GM21786 (cell line): ENCODE data around the gene RABAC1.
A peak's percentile ranks its signal among the peaks of the same experiment; 100 is the strongest.
"Not testable (repeated sequence)": the region's sequence is repeated elsewhere in the genome, so short reads cannot be mapped to it uniquely, and the experiment has no call there.

Experiments
- ATAC-seq: cut with Tn5 transposase; IDR thresholded peaks from one replicate; pipeline ENCODE4 v1.9.1; 2021; ENCODE audit not compliant: unreplicated experiment

Gene RABAC1

GRCh38 chr19:41959056-41960053, at the start of gene RABAC1:
TSS of gene RABAC1 (minus strand) at chr19:41959321. CDS start at chr19:41959292, 29 bp downstream.
- ATAC-seq, result peak; percentile 89

DNA sequence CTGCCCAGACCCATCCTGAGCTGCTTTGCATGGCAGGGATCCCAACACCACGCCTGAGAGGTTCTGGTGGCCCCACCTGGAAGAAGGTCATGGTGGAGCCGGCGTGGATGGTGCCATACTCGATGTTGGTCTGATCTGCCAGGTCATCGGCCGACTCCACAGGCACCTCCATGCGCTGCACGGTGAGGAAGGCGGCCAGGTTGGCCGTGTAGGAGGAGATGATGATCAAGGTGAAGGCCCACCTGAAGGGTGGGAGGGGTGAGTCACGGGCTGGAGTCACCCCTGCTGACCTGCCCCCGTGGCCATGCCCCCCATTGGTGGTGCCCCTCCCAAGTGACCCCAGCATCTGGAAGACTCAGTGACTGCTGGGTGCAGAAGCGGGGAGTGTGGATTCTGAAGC, 47.4 kb upstream of the RABAC1 start:
- ATAC-seq, result no peak

GRCh38 chr19:42005504-42005903, 46.4 kb upstream of the RABAC1 start:
- ATAC-seq, result no peak

DNA sequence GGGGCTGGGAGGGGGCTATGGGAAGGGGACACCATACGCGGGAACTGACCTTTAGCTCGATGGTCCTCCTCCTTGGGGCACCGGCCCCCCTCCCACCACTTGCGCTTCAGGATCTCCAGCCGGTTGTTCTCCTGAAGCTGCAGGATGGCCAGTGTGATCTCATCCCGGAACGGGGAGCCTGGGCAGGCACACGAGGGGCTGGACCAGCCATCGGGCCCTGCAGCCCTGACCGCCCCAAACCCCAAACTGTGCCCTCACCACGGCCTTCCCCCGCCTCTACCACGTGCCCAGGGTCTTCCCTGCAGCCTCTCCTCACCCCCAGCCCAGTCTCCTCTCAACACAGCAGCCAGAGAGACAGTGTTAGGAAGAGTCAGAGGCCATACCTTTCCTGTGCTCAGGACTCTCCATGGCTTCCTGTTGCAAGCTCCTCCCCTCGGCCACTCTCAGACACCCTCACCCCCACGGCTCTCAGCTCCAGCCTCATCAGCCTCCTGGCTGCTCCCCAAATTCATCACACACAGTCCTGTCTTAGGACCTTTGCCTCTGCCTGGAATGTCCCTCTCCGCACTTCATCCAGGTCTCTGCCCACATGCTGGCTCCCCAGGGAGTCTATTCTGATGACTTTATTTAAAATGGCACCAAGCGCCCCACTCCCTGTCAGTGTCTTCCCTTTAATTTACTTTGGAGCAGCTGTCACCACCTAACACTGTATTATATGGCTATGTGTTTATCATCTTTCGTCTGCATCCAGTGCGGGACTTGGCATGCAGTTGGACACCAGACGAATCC, 44.6 kb upstream of the RABAC1 start:
- no peak for ATAC-seq

- no peak for ATAC-seq
Observed at GRCh38 chr19:41999878-42000208, 40.7 kb upstream of the RABAC1 start.

GRCh38 chr19:41999071-41999877, 40.2 kb upstream of the RABAC1 start:
- no peak for ATAC-seq

DNA sequence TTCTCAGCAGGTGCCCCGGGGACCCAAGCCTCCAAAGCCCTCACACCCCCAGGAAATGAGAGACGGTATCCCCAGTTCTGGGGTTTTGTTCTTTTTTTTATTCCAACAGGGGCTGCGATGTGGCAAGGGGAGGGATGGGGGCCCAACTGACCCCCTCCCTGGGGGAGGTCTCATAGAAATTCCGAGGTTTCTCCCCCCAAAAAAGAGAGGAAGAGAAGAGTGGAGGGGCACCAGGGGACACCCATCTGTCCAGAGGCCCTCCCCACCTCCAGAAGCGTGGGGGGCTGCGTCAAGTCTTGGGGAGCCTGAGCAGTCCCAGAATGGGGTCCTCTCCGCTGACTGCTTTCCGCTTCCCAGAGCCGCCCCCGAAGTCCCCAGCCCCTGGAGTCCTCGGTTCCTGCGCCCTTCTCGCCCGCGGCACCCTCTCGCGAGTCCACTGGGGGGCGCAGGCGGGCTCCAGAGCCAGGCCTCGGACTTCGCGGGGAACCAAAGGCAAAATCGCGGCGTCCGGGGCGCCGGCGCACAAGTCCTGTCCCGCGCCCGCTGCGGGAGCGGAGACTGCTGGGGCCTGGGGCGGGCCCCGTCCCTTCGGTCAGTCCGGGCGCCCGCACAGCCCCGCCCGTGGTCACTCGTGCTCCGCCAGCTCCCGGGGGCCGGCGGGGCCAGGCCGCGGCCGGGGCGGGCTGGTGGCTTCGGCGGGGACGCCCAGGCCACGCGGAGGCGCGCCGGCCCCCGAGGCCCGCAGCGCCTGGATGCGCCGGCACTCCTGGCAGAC, 39.3 kb upstream of the RABAC1 start:
- ATAC-seq, result no peak

DNA sequence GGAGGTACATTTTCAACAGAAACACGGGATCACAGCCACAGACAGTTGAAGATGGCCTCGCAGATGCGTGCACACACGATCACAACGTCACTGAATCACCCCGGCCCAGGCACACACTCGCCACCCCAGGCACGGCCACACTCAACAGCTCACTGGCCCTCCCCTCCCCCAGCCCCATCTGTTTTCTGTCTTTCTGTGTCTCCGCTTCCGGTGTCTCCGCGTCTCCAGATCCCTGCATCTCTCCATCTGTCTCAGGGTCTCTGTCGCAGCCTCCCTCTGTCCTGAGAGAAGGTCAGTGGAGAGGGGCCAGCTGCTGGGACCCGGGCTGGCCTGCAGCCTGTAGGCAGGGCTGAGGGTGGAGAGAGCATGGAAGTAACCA, 38.7 kb upstream of the RABAC1 start:
- ATAC-seq, result no peak

DNA sequence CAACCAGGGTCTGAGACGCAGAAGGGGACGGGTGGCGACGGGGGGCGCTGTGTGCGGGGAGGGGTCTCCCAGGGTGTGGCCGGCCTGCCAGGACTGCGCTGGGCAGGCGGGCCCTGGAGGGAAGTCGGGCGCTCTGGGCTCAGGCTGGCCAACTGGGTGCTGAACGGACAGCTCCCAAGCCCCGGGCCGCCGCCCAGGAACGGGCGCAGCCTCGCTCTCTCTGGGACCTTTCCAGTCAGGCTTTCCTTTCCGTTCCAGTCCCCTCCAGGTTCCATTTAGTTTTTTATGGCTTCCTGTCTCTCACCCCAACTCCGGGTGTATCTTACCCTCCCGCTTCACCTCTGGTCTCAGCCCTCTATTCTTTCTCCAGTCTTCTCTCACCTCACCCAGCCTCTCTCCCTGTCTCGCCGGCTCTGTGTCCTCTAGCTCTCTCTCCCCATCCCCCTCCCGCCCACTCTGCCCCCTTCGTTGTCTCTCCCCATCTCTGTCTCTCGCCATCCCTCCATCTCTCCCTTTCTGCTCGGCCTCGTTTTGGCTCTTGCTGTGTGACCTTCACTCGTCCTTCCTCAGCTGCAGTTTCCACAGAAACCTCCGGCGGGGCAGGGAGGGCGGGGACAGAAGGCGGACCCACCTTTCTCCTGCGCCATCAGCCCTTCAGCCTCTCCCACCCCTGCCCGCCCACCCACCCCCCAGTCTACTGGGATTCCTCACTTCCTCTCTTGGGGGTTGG, 38.2 kb upstream of the RABAC1 start:
- ATAC-seq, result no peak

GRCh38 chr19:41995959-41996797, 37.1 kb upstream of the RABAC1 start:
- ATAC-seq, result no peak

- no peak for ATAC-seq
Observed at GRCh38 chr19:41994994-41995958, 36.2 kb upstream of the RABAC1 start.

GRCh38 chr19:41994521-41994971, 35.4 kb upstream of the RABAC1 start:
- ATAC-seq, result no peak

- ATAC-seq, result no peak
Observed at GRCh38 chr19:41993612-41994483, 34.7 kb upstream of the RABAC1 start, which contains the start of gene ATP1A3. TSS of gene ATP1A3 (minus strand) at chr19:41994230. CDS start at chr19:41994076, 154 bp downstream.

GRCh38 chr19:41991925-41992569, 32.9 kb upstream of the RABAC1 start:
- ATAC-seq, result not testable (repeated sequence)

DNA sequence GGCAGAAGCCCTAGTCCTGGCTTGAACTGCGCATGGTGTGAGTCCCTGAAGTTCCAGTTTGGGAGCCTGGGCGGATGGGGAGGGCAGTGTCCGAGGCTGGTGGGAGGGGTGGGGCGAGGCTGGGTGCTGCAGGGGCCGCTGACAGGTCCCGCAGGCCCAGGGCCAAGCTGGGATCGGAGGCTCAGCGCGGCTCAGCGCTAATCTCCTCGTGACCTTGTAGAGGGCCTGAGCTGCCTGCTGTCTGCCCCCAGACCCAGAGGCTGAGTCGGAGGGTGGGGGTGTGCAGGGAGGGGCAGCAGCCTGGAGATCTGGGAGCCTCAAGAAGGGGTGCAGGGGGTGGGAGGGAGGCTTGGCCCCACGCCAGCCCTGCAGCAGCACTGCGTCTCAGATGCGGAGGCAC, 31.9 kb upstream of the RABAC1 start:
- ATAC-seq, result no peak

- no peak for ATAC-seq
Observed at GRCh38 chr19:41990615-41991014, 31.5 kb upstream of the RABAC1 start.
